Stomach (tissue), 9 donors: ENCODE measurements around the gene TLR5. TPM values are rescaled to one million over a fixed set of nuclear protein-coding genes. Genes with fewer than 3 reads are reported as not detected.

Experiments
- DNase-seq, 2 donors: peaks; one replicate each; pipeline versions ENCODE4 v3.0.0 to v3.0.0-alpha.2; 2013 to 2019
- H3K27ac ChIP-seq, 5 donors: fragments of 200-600 bp in 4 of 5; sonication (generic) in 4 of 5; one replicate each; pipeline ENCODE4 v1.5.1; 2013 to 2019; ENCODE audit warnings: mild to moderate bottlenecking in 1 of 5, moderate library complexity in 1 of 5
- H3K27me3 ChIP-seq, 3 donors: fragments of 200-600 bp; sonication (generic); one replicate each; pipeline ENCODE4 v1.5.1; 2017 to 2019; ENCODE audit warnings: mixed run types in 1 of 3
- H3K36me3 ChIP-seq, 4 donors: fragments of 200-600 bp; sonication (generic); 1 replicate in 3 of 4; 2 replicates in 1 of 4; pipeline ENCODE4 v1.5.1; 2016 to 2019
- H3K4me1 ChIP-seq, 4 donors: fragments of 200-600 bp; sonication (generic); one replicate each; pipeline ENCODE4 v1.5.1; 2016 to 2019
- H3K4me3 ChIP-seq, 4 donors: fragments of 200-600 bp; sonication (generic) in 3 of 4; one replicate each; pipeline ENCODE4 v1.5.1; 2016 to 2019; ENCODE audit warnings: mild to moderate bottlenecking in 1 of 4
- H3K9me3 ChIP-seq, 4 donors: fragments of 200-600 bp; sonication (generic); one replicate each; pipeline ENCODE4 v1.5.1; 2016 to 2019
- CTCF ChIP-seq, 7 experiments: fragments of 450-650 bp in 4 of 7; fragments of 200-600 bp in 3 of 7; sonication (generic) in 3 of 7; IDR thresholded peaks; one replicate each; pipeline ENCODE4 v1.5.1; 2016 to 2019; ENCODE audit warnings: antibody characterized with exemption in 7 of 7, control low read depth in 2 of 7, mild to moderate bottlenecking in 1 of 7
- EP300 ChIP-seq: sonication (generic); formaldehyde crosslinking; IDR thresholded peaks from one replicate; pipeline ENCODE4 v1.6.1; 2017; ENCODE audit warnings: antibody characterized with exemption
- POLR2A ChIP-seq, 4 donors: fragments of 450-650 bp; IDR thresholded peaks; one replicate each; pipeline ENCODE4 v1.6.1; 2016; ENCODE audit warnings: antibody characterized with exemption in 4 of 4, control low read depth in 2 of 4, mild to moderate bottlenecking in 1 of 4, moderate library complexity in 1 of 4
- POLR2AphosphoS5 ChIP-seq, 3 donors: sonication (generic); formaldehyde crosslinking; IDR thresholded peaks; one replicate each; pipeline ENCODE4 v1.6.1; 2016; ENCODE audit warnings: antibody characterized with exemption in 3 of 3
- WGBS, 5 donors: extraction: QIAGEN DNeasy Blood & Tissue Kit in 3 of 5; methylation state at CpG; one replicate each; pipeline versions ENCODE4 v1.1.5 to v1.1.7; 2013 to 2018; 5-methylcytosine and 5-hydroxymethylcytosine counted together
- intact Hi-C: fragments of 100-400 bp; cut with DNase I; formaldehyde crosslinking; loops from one replicate; pipeline ENCODE4 v1.15.1; 2023; ENCODE audit warnings: low total_unique reads
- polyA plus RNA-seq, 3 donors: library from polyadenylated mRNA; stranded (reverse); fragments of 200-250 nt; gene quantifications; one replicate each; pipeline ENCODE4 v1.2.3, GENCODE V29; 2013
- total RNA-seq, 5 donors: library from RNA; depleted of rRNA; stranded (reverse); fragments of >200 nt; gene quantifications; one replicate each; pipeline versions ENCODE4 v1.1.0 to v1.2.3, GENCODE V29; 2014 to 2016
- donor health status: healthy with polysubstance abuse.
- donor health status: Bipolar disorder and iron deficiency.
- donor health status: healthy.

Gene TLR5
- total and polyA plus RNA-seq, 8 donors = 0.46 to 25.9 (median 4.0) TPM; not detected in 1

GRCh38 chr1:223109581-223110026 lies 33.4 kb downstream of the TLR5 start:
- H3K36me3 ChIP-seq = no peaks in the 10 kb centered on the region
- H3K27ac ChIP-seq = peak overlapping the region in 4 of 5 donors; percentile 25 to 74 (median 58)
- 51 to 70% (median 56%) methylated on average over 3 of the region's 3 CpGs for WGBS, 5 donors
- TF ChIP-seq EP300 = no peak
- TF ChIP-seq CTCF (IDR thresholded peaks at IDR 0.05) = no peak
- no peak for TF ChIP-seq POLR2A (IDR thresholded peaks at IDR 0.05)
- peak in 2 of 3 donors; percentile 54 to 64 for TF ChIP-seq POLR2AphosphoS5 (IDR thresholded peaks at IDR 0.05)
- H3K4me3 ChIP-seq = no peak overlapping the region
- intact Hi-C loops = no loop called here
- peaks cover 0 to 9% (median 7%) of the 10 kb centered on the region in 4 donors for H3K4me1 ChIP-seq
- peak; percentile 41 to 73 for DNase-seq
- H3K27me3 ChIP-seq = no peaks in the 10 kb centered on the region
- no peaks in the 10 kb centered on the region for H3K9me3 ChIP-seq

GRCh38 chr1:223106856-223107255 lies 36.2 kb downstream of the TLR5 start:
- Histone ChIP-seq H3K36me3 (no peaks in the 10 kb centered on the region), H3K27ac (no peak overlapping the region), H3K27me3 (no peaks in the 10 kb centered on the region), H3K9me3 (no peaks in the 10 kb centered on the region), H3K4me3 (no peak overlapping the region), H3K4me1 (peaks cover 4 to 15% (median 7%) of the 10 kb centered on the region in 4 donors)
- TF ChIP-seq POLR2A (IDR thresholded peaks at IDR 0.05) (no peak), EP300 (no peak), CTCF (IDR thresholded peaks at IDR 0.05) (no peak), POLR2AphosphoS5 (IDR thresholded peaks at IDR 0.05) (no peak)
- intact Hi-C loops = no loop called here
- DNase-seq = no peak
- 60 to 70% (median 65%) methylated on average over 3 of the region's 3 CpGs for WGBS, 5 donors

- H3K36me3 ChIP-seq = no peaks in the 10 kb centered on the region
- no peak for TF ChIP-seq CTCF (IDR thresholded peaks at IDR 0.05)
- TF ChIP-seq POLR2AphosphoS5 (IDR thresholded peaks at IDR 0.05) = no peak
- no peak for TF ChIP-seq POLR2A (IDR thresholded peaks at IDR 0.05)
- no peak for TF ChIP-seq EP300
- H3K27ac ChIP-seq = no peak overlapping the region
- intact Hi-C loops = no loop called here
- peaks cover 0 to 2% (median under 1%) of the 10 kb centered on the region in 4 donors for H3K9me3 ChIP-seq
- H3K27me3 ChIP-seq = no peaks in the 10 kb centered on the region
- peaks cover 4 to 15% (median 7%) of the 10 kb centered on the region in 4 donors for H3K4me1 ChIP-seq
- WGBS, 5 donors = 91 to 96% (median 93%) methylated on average over 7 of the region's 7 CpGs
- no peak for DNase-seq
- H3K4me3 ChIP-seq = no peak overlapping the region
Observed at GRCh38 chr1:223105568-223105967, 37.5 kb downstream of the TLR5 start.

- Histone ChIP-seq H3K36me3 (no peaks in the 10 kb centered on the region), H3K4me1 (peaks cover 0 to 10% (median 5%) of the 10 kb centered on the region in 4 donors), H3K27me3 (no peaks in the 10 kb centered on the region), H3K9me3 (peaks cover 0 to 17% (median 3%) of the 10 kb centered on the region in 4 donors), H3K4me3 (no peak overlapping the region), H3K27ac (peak overlapping the region in 3 of 5 donors; percentile 3 to 55 (median 28))
- peak; percentile 59 to 72 for DNase-seq
- WGBS, 5 donors = 34 to 50% (median 46%) methylated on average over 10 of the region's 10 CpGs
- TF ChIP-seq CTCF (IDR thresholded peaks at IDR 0.05) (no peak), EP300 (no peak), POLR2A (IDR thresholded peaks at IDR 0.05) (no peak), POLR2AphosphoS5 (IDR thresholded peaks at IDR 0.05) (peak in 2 of 3 donors; percentile 11 to 45)
- intact Hi-C loops = no loop called here
Observed at GRCh38 chr1:223102797-223103533, 40.1 kb downstream of the TLR5 start.
